NCI-H82 treated with DMSO at 0.1 percent for 48 hours (cell line): Measurements from ENCODE around the gene DHX16.
A peak's percentile ranks its signal among the peaks of the same experiment; 100 is the strongest.

Source experiments
- DNase-seq: peaks from one replicate; lab custom pipeline; 2025; ENCODE audit not compliant: unreplicated experiment; lab: John Stamatoyannopoulos, UW

Gene DHX16

DNA sequence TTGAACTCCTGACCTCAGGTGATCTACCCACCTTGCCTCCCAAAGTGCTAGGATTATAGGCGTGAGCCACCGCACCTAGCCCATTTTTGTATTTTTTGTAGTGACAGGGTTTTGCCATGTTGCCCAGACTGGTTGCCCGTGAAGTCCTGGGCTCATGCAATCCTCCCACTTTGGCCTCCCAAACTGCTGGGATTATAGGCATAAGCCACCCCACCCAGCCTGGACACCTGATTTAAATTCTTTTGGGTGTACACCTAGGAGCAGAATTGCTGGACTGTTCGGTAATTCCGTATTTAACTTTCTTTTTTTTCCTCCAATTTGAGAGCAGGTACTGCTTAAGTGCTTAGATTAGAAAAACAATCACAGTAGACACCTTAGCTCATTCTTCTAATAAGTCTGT is 23.6 kb upstream of the DHX16 start:
- DNase-seq, result no peak

DNA sequence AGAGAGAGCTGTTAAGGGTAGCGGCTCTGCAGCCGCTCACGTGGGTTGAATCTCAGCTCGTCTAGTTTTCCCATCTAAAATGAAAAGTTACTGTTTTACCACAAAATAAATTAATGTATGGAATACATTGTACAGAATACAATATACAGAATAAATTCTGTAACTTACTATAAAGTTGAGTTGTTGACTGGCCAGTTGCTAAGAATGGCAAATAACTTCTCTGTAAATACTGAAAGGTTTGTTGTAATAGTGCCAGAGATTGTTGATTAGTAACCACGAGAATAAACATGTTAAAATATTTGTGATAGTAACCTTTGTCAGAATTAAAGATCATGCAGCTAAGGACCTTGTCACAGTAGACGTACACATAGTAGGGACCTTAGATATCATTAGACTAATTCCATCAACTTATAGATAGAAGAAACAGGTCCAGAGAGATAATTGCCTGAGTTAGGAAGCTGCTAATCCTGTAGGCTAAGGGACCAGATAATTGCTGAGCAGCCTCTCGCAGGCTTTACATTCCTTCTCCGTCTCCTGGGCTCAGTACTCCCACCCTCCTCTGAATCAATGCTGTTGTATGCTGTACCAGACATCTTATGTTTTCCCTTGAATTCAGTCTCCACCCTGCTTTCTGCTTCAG is 18.5 kb upstream of the DHX16 start:
- peak; percentile 73 for DNase-seq

DNA sequence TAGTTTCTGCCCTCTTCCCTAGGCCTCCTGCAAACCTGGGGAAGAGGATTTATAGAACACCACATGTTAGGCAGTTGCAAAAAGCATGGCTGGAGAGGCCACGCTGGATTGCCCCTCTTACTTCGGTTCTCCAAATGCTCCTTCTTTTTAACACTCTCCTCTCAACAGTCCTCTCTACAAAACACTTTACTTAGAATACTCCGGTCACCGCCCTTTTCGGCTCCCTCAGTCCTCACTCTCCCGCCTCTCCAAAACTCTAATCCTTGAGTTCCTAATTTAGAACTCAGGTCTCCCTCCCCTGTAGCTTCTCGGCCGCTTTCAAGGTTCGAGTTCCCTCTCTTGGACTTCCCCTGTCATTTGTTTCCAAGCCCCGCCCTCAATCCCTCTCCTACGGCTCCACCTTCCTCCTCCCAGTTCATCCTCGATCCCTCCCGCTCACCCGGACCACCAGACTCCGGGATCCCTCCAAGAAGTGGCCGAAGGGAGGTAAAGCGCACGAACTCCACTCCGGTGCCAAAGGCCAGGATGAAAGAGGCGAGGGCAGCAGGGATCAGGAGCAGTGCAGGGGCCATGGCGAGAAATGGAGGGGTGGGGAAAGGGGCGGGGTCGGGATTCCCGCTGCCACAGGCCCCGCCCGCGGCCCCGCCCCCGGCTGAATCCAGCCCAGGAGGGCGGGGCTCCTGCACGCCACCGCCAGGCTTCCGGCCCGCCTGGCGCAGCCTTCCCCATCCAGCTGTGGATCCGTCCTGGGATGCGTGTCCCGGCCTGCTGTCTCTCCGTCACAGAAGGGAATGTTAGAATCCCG is 17.8 kb upstream of the DHX16 start, which contains the start of gene NRM:
TSS of gene NRM (minus strand) at position 582 of the 805 bp plus-strand sequence. CDS start at position 572, 10 bp downstream.
- peak; percentile 81 for DNase-seq

DNA sequence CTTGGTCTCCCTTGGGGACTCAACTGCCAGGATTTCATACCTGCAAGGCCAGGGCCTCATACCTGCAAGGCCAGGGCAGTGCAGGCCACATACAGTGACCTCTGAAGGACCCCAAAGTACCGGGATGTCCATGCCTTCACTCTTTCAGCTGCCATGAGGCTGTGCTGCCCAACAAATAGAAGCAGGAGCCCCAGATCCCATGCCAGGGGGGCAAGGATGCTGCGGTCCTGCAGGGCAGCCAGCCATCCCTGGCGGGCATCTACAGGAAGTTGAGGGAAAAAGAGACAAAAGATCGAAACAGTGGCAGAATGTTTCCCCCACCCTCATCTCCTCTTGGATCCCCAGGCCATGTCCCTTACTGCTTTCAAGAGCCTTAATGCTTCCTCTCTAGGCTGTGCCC is 17.2 kb upstream of the DHX16 start:
- no peak for DNase-seq

DNA sequence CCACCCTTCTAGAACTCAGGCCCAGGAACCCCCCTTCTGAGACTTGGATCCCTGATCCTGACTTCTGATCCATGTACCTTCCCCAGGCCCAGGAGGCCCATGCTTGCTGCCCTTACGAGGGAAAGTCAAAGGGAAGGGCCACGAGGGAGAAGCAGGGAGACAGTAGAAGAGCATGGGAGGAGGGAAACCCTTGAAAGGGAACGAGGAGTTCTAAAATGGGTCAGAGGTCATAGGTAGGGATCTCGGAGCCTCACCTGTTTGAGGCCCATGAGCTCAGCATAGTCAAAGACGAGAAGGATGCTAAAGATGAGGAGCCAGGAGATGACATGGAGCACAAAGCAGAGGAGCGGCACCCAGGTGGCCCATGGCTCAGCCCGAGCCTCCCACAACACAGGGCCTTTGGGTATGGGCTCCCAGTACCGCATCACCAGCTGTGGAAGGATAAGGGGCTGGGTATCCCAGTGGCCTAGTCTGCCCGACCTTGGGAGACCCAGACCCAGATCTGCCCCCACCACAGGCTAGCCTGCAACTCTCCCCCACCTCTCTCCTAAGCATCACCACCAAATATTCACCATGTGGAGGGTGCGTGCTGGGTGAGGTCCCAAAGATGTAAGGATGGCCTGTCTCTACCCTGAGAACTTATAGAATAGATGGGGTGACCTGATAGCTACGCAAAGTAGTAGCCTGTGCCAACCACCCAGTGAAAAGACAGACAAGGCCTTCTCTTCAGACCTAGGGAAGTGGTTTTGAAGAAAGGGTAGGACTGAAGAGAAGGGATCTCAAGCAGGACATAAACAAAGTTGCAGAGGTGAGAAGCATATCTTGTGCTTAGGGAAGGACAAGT is 16.4 kb upstream of the DHX16 start:
- DNase-seq, result no peak

DNA sequence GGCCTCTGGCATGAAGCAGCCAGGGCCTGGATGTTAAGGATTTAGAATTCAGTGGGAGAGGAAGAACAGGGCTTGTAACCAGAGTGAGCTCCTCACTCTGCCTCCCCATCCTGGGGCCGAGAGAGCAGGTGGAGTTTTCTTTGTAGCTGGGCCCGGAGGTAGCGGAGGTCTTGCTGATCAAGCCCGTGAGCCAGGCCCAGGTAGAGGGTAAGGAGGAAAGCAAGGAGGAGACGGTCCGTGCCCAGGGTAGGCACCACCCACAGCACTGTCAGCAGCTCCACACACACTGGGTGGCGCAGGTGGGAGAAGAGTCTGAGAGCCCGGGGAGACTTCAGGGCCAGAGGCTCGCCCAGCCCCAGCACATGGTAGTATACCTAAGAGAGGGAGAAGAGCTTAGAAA is 15.8 kb upstream of the DHX16 start:
- no peak for DNase-seq

DNA sequence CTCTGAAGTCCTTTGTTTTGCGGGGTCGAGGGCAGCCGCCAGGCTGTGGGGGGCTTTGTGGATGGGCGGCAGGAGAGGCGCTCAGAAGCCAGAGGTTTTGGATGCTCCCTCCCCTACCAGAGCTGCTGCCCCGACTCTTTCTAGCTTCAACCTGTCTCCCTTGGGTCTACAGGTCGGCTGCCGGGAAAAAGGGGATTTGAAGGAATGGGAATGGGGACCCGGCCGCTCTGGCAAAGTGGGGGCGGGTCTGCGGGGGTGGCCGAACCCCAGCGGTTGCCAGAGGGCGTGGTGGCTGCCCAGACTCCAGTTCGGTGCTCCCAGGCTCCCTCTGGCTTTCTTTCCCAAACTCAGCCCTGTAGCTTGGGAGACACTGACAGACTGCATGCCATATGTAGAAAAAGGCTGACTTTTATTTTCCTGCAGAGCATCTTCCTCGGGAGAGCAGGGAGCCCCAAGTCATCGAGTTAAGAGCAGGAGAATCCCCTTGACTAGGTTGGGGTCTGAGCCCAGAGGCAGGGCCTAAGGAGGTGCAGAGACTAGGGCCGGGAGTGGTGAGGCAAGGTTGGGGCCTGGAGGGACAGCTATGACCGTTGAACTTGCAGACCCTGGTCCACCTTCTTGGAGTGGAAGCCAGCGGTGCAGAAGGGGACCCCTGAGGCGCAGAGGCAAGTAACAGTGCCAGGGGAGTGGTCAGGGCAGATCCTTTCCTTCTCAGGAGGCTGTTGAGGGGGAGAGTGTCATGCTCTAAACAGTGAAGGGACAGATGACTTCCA is 15.0 kb upstream of the DHX16 start:
- DNase-seq, result no peak

DNA sequence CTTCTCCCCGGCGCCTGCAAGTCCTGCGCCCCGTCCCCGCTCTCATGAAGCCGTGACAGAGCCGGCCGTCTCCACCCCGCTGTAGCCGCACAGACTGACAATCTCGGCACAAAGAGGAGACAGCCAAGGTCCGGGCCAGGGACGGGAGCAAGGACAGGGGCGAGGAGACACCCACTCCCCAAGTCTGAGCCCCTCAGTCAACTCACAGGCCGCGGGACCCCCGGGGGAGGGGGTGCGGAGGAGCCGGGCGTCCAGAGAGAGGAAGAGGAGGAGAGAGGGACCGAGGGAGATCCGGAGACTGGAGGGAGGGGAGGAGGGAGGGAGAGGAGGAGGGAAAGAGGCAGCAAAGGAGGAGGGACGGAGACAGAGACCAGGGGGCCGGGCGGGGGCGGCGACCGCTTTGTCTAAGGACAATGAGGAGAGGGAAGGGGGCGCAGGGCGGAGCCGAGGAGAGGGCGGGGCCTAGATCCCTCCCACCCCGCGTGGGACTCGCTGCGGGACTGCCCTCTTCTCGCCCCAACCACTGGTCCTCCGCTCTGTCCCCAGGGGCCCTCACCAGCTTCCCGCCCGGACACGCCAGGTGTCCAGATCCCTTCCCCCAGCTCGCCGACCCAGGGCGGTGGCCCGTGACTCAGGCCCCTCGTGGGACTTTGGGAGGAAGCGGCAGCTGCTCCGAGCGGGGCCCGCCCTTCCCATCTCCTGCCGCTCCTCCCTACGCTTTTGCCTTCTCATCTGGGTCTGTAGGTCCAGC is 14.3 kb upstream of the DHX16 start:
- peak; percentile 80 for DNase-seq

DNA sequence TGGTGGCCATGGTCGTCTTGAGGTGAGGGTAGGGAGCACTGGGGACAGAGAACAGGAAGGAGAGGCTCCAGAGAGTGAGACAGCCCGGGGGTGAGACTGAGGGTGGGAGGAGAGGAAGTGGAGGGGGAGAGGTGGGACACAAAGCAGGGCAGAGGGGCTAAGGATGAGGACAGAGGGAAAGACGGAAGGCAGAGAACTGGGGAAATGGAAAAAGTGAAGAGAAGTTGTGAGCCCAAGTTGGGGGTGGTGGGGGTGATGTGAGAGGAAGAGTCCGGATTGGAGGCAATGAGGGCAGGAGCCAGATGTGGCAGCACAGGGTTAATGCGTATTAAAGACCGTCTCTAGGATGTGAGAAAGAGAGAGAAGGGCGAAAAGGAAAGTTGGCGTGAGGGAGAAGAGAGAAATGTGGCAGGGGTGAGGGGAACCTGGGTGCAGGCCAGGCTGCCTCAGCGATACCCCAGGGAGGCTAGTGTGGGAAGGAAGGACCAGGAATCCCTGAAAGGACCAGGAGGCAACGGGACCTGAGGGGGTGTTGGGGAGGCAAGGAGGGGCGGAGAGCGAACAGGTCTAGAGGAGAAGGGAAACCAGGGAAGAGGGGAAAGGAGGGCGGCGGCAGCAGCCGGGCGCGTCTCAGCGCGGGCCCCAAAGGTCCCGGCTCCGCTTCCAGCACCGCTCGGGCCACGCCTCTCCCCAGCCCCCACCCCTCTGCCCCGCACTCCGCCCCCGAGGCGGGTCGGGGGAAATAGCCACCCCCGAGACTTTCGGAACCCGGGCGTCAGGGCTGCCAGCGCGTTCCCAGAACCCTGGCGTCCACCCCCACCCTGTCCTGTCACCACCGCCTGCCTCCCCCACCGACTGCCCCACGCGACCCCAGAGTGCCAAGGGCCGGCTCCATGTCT is 13.5 kb upstream of the DHX16 start, which contains the start of gene PPP1R18:
TSS of gene PPP1R18 (minus strand) at position 637 of the 899 bp plus-strand sequence. CDS start at position 10, 627 bp downstream.
- no peak for DNase-seq

- DNase-seq, result no peak
These were observed 12.6 kb upstream of the DHX16 start for GRCh38 chr6:30685157-30686008.

DNA sequence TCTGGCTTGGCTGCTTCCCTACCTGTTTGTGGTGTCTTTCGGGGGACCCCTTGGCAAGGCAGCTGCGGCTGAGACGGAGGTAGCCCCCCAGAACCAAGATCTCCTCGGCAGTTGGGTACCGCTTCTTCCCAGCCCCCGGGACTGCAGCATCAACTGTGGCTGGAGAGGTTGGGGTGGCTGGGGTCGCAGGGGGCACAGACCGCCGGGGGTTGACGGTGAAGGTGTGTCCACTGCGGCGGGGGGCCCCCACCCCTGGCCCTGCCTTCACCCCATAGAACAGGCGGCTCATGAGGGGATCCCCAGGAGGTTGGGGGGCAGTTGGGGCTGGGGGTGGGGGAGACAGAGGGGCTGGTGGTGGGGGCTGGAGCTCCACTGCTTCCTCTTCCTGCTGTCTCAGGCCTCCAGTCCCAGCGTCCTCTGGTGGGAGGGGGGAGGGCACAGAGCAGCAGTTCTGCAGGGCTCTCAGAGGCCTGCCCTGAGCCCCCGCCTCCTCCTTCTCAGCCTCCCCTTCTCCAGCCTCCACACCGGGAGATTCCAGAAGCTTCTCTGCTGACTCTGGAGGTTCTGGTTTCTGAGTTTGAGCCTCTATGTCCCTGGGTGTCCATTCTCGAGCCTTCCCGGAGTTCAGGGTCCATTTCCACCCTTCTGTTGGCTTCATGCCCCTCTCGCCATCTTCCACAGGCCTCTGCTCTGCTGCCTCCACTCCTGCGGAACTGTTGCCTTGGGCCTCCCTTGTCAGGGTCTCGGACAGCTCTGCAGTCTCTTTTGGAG is 11.8 kb upstream of the DHX16 start:
- DNase-seq, result no peak

GRCh38 chr6:30683980-30684338 is 11.2 kb upstream of the DHX16 start:
- DNase-seq, result no peak

DNA sequence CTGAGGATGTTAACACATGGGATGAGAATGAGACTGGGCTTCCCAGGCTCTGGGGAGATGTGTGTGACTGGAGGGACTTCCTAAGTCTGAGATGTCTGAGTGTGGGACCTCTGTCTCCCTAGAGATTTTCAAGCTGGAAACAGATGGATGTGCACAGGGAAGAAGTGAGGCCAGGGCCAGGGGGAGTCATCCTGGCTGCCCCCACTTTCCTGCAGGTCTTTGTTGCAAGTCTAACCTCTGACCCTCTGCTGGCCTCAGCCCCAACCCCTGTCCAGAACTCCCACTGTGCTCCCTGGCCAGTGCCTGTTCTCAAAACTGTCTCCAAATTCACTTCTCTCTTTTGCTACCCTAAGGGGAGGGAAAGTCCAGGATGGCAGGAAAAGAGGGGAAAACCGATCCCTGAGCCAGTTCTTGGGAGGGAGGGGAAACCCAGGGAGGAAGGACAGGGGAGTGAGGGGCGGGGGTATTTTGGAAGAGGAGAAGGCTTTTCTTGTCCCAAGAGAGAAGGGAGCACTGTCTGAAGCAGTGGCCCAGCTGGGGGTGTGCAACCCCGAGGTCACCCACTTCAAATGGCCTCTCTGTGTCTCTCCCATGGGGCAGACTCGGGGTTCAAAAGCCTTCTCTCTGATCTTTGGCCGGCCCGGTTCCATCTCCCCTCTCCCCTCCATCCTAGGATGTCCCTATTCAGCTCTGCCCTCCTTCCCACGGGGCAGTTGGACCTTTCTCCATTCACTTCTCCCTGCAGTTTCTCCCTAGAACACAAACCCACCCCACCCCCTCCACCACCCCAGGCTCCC is 10.6 kb upstream of the DHX16 start:
- no peak for DNase-seq

GRCh38 chr6:30682143-30683117 is 9.6 kb upstream of the DHX16 start:
- peak; percentile 15 for DNase-seq

DNA sequence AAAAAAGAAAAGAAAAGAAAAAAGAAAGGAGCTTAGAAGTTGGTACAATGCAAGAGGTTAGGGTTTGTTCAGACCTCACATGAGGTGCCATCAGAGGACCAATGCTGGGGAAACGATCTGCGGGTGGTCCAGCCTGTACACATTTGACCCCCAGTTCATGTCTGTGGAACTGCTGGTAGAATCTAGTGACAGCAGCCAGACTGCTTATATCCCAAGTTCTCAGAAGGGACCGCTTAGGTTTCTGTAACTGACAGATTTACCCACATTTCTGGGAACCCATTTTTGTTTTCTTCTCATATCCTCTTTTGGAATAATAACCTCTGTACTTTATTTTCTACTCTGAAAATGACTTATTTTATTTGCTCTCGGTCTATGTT is 8.9 kb upstream of the DHX16 start:
- no peak for DNase-seq
